H1 (cell line): Measurements from ENCODE around the gene TRIM46. TPM values are rescaled to one million over a fixed set of nuclear protein-coding genes. Genes with fewer than 3 reads are reported as not detected.

Experiments
- CBX5 ChIP-seq: fragments of 300-800, 300-1000 bp; sonication (generic); IDR thresholded peaks from 2 replicates; pipeline ENCODE4 v1.7.1; 2016; ENCODE audit warnings: antibody characterized with exemption, low read length, low read depth
- CEBPB ChIP-seq: IDR thresholded peaks from 2 replicates; pipeline ENCODE4 v1.6.1; 2012; ENCODE audit warnings: low read depth, low read length
- CREB1 ChIP-seq: IDR thresholded peaks from 2 replicates; pipeline ENCODE4 v1.6.1; 2012; ENCODE audit warnings: inconsistent platforms
- EP300 ChIP-seq, 2 experiments: IDR thresholded peaks; 1 replicate in 1 of 2; 2 replicates in 1 of 2; pipeline ENCODE4 v1.6.1; 2011 to 2012; ENCODE audit warnings: low read depth in 2 of 2, low read length in 2 of 2, mild to moderate bottlenecking in 2 of 2, borderline replicate concordance in 1 of 2, inconsistent platforms in 1 of 2, moderate library complexity in 1 of 2
- GTF2F1 ChIP-seq: IDR thresholded peaks from 2 replicates; pipeline ENCODE4 v1.6.1; 2012; ENCODE audit warnings: low read depth, low read length, improper control_type of control experiment, borderline replicate concordance
- HDAC2 ChIP-seq, 2 experiments: fragments of 300-600 bp in 1 of 2; sonication (generic) in 1 of 2; IDR thresholded peaks; 2 replicates each; pipeline ENCODE4 v1.6.1; 2011 to 2012; ENCODE audit warnings: low read depth in 2 of 2, low read length in 2 of 2, mild to moderate bottlenecking in 2 of 2, moderate library complexity in 2 of 2, borderline replicate concordance in 1 of 2, inconsistent platforms in 1 of 2
- JUND ChIP-seq: IDR thresholded peaks from 2 replicates; pipeline ENCODE4 v1.6.1; 2011; ENCODE audit warnings: mild to moderate bottlenecking, improper control_type of control experiment, low read length
- KDM1A ChIP-seq: fragments of 200-600, 300-600 bp; sonication (generic); IDR thresholded peaks from 2 replicates; pipeline ENCODE4 v1.7.1; 2016; ENCODE audit warnings: mild to moderate bottlenecking, low read length, borderline replicate concordance
- POLR2A ChIP-seq, 2 experiments: IDR thresholded peaks; 1 replicate in 1 of 2; 2 replicates in 1 of 2; pipeline ENCODE4 v1.6.1; 2011; ENCODE audit warnings: low read depth in 2 of 2, low read length in 2 of 2, mild to moderate bottlenecking in 2 of 2; ENCODE audit errors: control extremely low read depth in 1 of 2
- RBBP5 ChIP-seq: IDR thresholded peaks from 2 replicates; pipeline ENCODE4 v1.7.1; 2012; ENCODE audit warnings: low read depth, mild to moderate bottlenecking, inconsistent platforms, low read length, moderate library complexity, borderline replicate concordance
- SIN3A ChIP-seq, 2 experiments: IDR thresholded peaks in 1 of 2; conservative IDR thresholded peaks in 1 of 2; 2 replicates each; pipeline ENCODE4 v1.6.1; 2011 to 2012; ENCODE audit warnings: low read length in 2 of 2, improper control_type of control experiment in 1 of 2, low read depth in 1 of 2, mild to moderate bottlenecking in 1 of 2
- SIRT6 ChIP-seq: IDR thresholded peaks from one replicate; pipeline ENCODE4 v1.7.1; 2012; ENCODE audit warnings: low read length, inconsistent platforms
- SP2 ChIP-seq: IDR thresholded peaks from 2 replicates; pipeline ENCODE4 v1.6.1; 2012; ENCODE audit warnings: mild to moderate bottlenecking, low read length, inconsistent platforms
- SRF ChIP-seq: IDR thresholded peaks from 2 replicates; pipeline ENCODE4 v1.6.1; 2011; ENCODE audit warnings: mild to moderate bottlenecking, low read depth, low read length, moderate library complexity
- SUZ12 ChIP-seq: fragments of 200-600 bp; sonication (generic); IDR thresholded peaks from 2 replicates; pipeline ENCODE4 v1.6.1; 2012; ENCODE audit warnings: mild to moderate bottlenecking, inconsistent platforms, low read length, moderate library complexity, mixed read lengths
- TBP ChIP-seq: IDR thresholded peaks from 2 replicates; pipeline ENCODE4 v1.6.1; 2011; ENCODE audit warnings: low read depth, low read length, improper control_type of control experiment
- polyA plus RNA-seq, 7 experiments: library from polyadenylated mRNA; depleted of rRNA in 3 of 7; stranded (reverse) in 5 of 7; unstranded in 2 of 7; fragments of >200 nt in 5 of 7; fragments of 200-250 nt in 2 of 7; gene quantifications; 1 replicate in 5 of 7; 2 replicates in 1 of 7; 4 replicates in 1 of 7; pipeline versions ENCODE4 v1.2.1 to v1.2.3, GENCODE V29; 2011 to 2013; ENCODE audit warnings: missing spikeins in 2 of 7, mixed read lengths in 2 of 7
- total RNA-seq: library from RNA; stranded (reverse); fragmentation: NEBNext Ultra II Directional; extraction: Animal tissue kit (Norgen Biotek cat#: 25700); gene quantifications from 2 replicates; pipeline ENCODE4 v1.2.1, GENCODE V29; 2021
- TF ChIP-seq, protein P1 (sequence below): IDR thresholded peaks from 2 replicates; pipeline ENCODE4 v1.6.1; 2012; ENCODE audit warnings: inconsistent platforms
- TF ChIP-seq, protein P2 (sequence below): IDR thresholded peaks from 2 replicates; pipeline ENCODE4 v1.6.1; 2012; ENCODE audit warnings: inconsistent platforms
- TF ChIP-seq, protein P3 (sequence below): IDR thresholded peaks from 2 replicates; pipeline ENCODE4 v1.6.1; 2011; ENCODE audit warnings: low read length, improper control_type of control experiment
- TF ChIP-seq, protein P4 (sequence below): IDR thresholded peaks from 2 replicates; pipeline ENCODE4 v1.6.1; 2012; ENCODE audit warnings: low read length, inconsistent platforms

TRIM46 gene
- total and polyA plus RNA-seq, 2 of the 8 experiments (the other 6 are each of a cell fraction or from before 2014, with no cell fraction given), result 15.5 to 21.6 TPM

DNA sequence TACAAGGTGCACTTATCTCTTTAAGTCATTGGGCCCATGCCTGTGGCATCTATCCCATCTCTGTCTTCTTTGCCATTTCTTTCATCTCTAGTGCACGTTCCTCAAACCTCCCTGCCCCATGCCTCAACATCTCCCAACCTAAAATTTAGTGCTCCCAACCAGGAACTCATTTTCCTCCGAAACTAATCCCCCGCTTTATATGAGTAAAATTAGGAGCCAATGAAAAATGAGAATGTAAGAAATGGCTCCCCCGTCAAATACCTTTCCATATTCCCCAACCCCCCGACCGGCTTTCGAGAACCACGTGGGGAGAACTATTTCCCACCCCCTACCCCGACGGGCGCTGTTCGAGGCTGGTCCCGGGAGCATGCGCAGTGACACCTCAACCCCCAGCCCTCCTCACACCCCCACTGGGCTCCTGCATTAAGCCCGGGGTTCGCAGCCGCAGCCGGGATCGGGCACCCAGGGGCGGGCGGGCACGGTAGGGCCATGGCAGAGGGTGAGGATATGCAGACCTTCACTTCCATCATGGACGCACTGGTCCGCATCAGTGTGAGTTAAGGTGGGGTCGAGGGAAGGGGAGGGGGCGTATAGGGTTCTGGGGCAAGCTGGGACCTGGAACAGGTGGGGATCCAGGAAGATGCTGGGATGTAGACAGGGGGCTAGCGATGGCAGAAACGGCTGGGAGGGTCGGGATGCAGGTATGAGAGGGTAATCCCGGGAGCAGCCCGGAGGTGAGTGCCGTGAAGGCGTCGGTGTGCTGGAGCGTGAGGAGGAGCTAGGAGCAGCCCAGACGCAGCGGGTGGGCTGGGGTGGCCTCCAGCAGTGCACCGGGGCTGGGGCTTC is at the start of gene TRIM46 (continued):
- TF ChIP-seq POLR2A (IDR thresholded peaks at IDR 0.05; ENCODE audit: control extremely low read depth in 1 of 2, low read depth in 2 of 2, low read length in 2 of 2), result no peak; a peak in 1 of 3 replicates
- TF ChIP-seq SIN3A (conservative IDR thresholded peaks at IDR 0.05 in 1 of 2, IDR thresholded peaks at IDR 0.05 in 1 of 2; ENCODE audit: low read depth in 1 of 2, low read length in 2 of 2), result peak in 1 of 2 experiments; percentile 9; a peak in 2 of 4 replicates
- TF ChIP-seq, protein P1, sequence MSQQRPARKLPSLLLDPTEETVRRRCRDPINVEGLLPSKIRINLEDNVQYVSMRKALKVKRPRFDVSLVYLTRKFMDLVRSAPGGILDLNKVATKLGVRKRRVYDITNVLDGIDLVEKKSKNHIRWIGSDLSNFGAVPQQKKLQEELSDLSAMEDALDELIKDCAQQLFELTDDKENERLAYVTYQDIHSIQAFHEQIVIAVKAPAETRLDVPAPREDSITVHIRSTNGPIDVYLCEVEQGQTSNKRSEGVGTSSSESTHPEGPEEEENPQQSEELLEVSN, result peak; percentile 76
- TF ChIP-seq, protein P2, sequence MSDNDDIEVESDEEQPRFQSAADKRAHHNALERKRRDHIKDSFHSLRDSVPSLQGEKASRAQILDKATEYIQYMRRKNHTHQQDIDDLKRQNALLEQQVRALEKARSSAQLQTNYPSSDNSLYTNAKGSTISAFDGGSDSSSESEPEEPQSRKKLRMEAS, result peak; percentile 27; the same call in 1 of the 2 replicates
- TF ChIP-seq JUND, result no peak
- no peak for TF ChIP-seq SIRT6
- TF ChIP-seq CBX5, result no peak
- peak; percentile 4; the same call in 1 of the 2 replicates for TF ChIP-seq TBP
- no peak for TF ChIP-seq RBBP5
- no peak for TF ChIP-seq CEBPB
- TF ChIP-seq GTF2F1, result no peak
- TF ChIP-seq, protein P3, sequence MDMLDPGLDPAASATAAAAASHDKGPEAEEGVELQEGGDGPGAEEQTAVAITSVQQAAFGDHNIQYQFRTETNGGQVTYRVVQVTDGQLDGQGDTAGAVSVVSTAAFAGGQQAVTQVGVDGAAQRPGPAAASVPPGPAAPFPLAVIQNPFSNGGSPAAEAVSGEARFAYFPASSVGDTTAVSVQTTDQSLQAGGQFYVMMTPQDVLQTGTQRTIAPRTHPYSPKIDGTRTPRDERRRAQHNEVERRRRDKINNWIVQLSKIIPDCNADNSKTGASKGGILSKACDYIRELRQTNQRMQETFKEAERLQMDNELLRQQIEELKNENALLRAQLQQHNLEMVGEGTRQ, result no peak
- no peak for TF ChIP-seq CREB1
- TF ChIP-seq EP300 (IDR thresholded peaks at IDR 0.05; ENCODE audit: borderline replicate concordance in 1 of 2, low read depth in 2 of 2, low read length in 2 of 2), result no peak
- TF ChIP-seq, protein P4, sequence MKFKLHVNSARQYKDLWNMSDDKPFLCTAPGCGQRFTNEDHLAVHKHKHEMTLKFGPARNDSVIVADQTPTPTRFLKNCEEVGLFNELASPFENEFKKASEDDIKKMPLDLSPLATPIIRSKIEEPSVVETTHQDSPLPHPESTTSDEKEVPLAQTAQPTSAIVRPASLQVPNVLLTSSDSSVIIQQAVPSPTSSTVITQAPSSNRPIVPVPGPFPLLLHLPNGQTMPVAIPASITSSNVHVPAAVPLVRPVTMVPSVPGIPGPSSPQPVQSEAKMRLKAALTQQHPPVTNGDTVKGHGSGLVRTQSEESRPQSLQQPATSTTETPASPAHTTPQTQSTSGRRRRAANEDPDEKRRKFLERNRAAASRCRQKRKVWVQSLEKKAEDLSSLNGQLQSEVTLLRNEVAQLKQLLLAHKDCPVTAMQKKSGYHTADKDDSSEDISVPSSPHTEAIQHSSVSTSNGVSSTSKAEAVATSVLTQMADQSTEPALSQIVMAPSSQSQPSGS, result no peak
- no peak for TF ChIP-seq SP2
- TF ChIP-seq HDAC2 (IDR thresholded peaks at IDR 0.05; ENCODE audit: borderline replicate concordance in 1 of 2, low read depth in 2 of 2, low read length in 2 of 2), result no peak; a peak in 1 of 4 replicates
- no peak for TF ChIP-seq SRF
- TF ChIP-seq SUZ12, result no peak
- TF ChIP-seq KDM1A, result peak; percentile 5; the same call in 1 of the 2 replicates
